B cell (primary cell): Measurements from ENCODE around the gene GYPC. TPM values are rescaled to one million over a fixed set of nuclear protein-coding genes. Genes with fewer than 3 reads are reported as not detected.

Experiments used
- ATAC-seq: fragments of 200-7000 bp; cut with Tn5 transposase; one replicate; pipeline ENCODE4 v1.10.0; 2021; ENCODE audit warnings: low read depth, mild to moderate bottlenecking, moderate number of reproducible peaks, moderate library complexity
- CTCF ChIA-PET: fragments of 350-600 bp; sonication (Branson Sonifier 250); formaldehyde crosslinking; loops from one replicate; lab custom pipeline; 2021; ENCODE audit warnings: antibody characterized with exemption, inconsistent platforms; lab: Charles Lee
- POLR2A ChIA-PET: fragments of 350-600 bp; sonication (Branson Sonifier 250); formaldehyde crosslinking; loops from one replicate; lab custom pipeline; 2021; ENCODE audit warnings: antibody characterized with exemption; lab: Charles Lee
- DNase-seq: peaks from one replicate; pipeline ENCODE4 v3.0.0; 2013
- H2AFZ ChIP-seq: 2 replicates; pipeline ENCODE4 v1.6.1; 2012; ENCODE audit warnings: mild to moderate bottlenecking, low read depth, low read length; ENCODE audit not compliant: insufficient read depth, poor library complexity, severe bottlenecking
- H3K27ac ChIP-seq, 2 donors: 1 replicate in 1 of 2; 2 replicates in 1 of 2; pipeline ENCODE4 v1.5.1; 2012 to 2013; ENCODE audit warnings: low read length in 2 of 2, mild to moderate bottlenecking in 2 of 2, moderate library complexity in 1 of 2
- H3K27me3 ChIP-seq, 4 experiments: fragments of 200-600 bp in 1 of 4; sonication (generic) in 1 of 4; replicated peaks in 1 of 4; 1 replicate in 2 of 4; 2 replicates in 2 of 4; pipeline versions ENCODE4 v1.6.1 to v1.7.0; 2013 to 2016; ENCODE audit warnings: low read length in 3 of 4, mild to moderate bottlenecking in 2 of 4, mixed read lengths in 1 of 4, moderate library complexity in 1 of 4; ENCODE audit not compliant: insufficient read depth in 4 of 4, control insufficient read depth in 3 of 4; ENCODE audit errors: control extremely low read depth in 1 of 4
- H3K36me3 ChIP-seq, 2 experiments: replicated peaks in 1 of 2; 1 replicate in 1 of 2; 2 replicates in 1 of 2; pipeline versions ENCODE4 v1.6.1 to v1.7.1; 2013; ENCODE audit warnings: low read length in 1 of 2; ENCODE audit not compliant: insufficient read depth in 2 of 2, control insufficient read depth in 1 of 2; ENCODE audit errors: control extremely low read depth in 1 of 2, extremely low read depth in 1 of 2
- H3K4me1 ChIP-seq, 2 donors: fragments of 200-600 bp in 1 of 2; sonication (generic) in 1 of 2; 1 replicate in 1 of 2; 2 replicates in 1 of 2; pipeline versions ENCODE4 v1.5.1 to v1.6.1; 2013 to 2017; ENCODE audit warnings: low read length in 2 of 2; ENCODE audit not compliant: control insufficient read depth in 2 of 2, insufficient read depth in 2 of 2
- H3K4me2 ChIP-seq: replicated peaks from 2 replicates; pipeline ENCODE3; 2012; ENCODE audit warnings: mild to moderate bottlenecking, low read depth, low read length; ENCODE audit not compliant: poor library complexity, severe bottlenecking
- H3K4me3 ChIP-seq, 5 experiments: fragments of 200-600 bp in 1 of 5; sonication (generic) in 1 of 5; 1 replicate in 3 of 5; 2 replicates in 2 of 5; pipeline versions ENCODE4 v1.5.1 to v1.7.0; 2011 to 2016; ENCODE audit warnings: low read length in 4 of 5, mild to moderate bottlenecking in 4 of 5, low read depth in 2 of 5, control low read depth in 1 of 5, moderate library complexity in 1 of 5; ENCODE audit not compliant: insufficient read depth in 1 of 5; ENCODE audit errors: control extremely low read depth in 1 of 5, extremely low read depth in 1 of 5
- H3K79me2 ChIP-seq: fragments of 200-600 bp; sonication (generic); one replicate; pipeline ENCODE4 v1.6.0; 2016; ENCODE audit warnings: low read length; ENCODE audit not compliant: control insufficient read depth, insufficient read depth
- H3K9ac ChIP-seq: fragments of 200-600 bp; sonication (generic); 2 replicates; pipeline ENCODE4 v1.6.1; 2017; ENCODE audit warnings: mild to moderate bottlenecking, low read length, moderate library complexity
- H3K9me3 ChIP-seq, 3 donors: one replicate each; pipeline versions ENCODE4 v1.6.1 to v1.7.1; 2013; ENCODE audit warnings: low read length in 2 of 3; ENCODE audit not compliant: control insufficient read depth in 2 of 3, insufficient read depth in 1 of 3; ENCODE audit errors: control extremely low read depth in 1 of 3
- H4K20me1 ChIP-seq: 2 replicates; pipeline ENCODE4 v1.6.0; 2012; ENCODE audit warnings: mild to moderate bottlenecking, low read length; ENCODE audit not compliant: insufficient read depth, control insufficient read depth, poor library complexity, severe bottlenecking
- H3K27ac Mint-ChIP-seq: one replicate; pipeline ENCODE4 v1.8.0; 2021; ENCODE audit warnings: mixed read lengths
- H3K27me3 Mint-ChIP-seq: one replicate; pipeline ENCODE4 v1.8.0; 2021; ENCODE audit warnings: mixed read lengths
- H3K4me1 Mint-ChIP-seq: one replicate; pipeline ENCODE4 v1.8.0; 2021; ENCODE audit warnings: mixed read lengths
- H3K4me3 Mint-ChIP-seq: one replicate; pipeline ENCODE4 v1.8.0; 2021; ENCODE audit warnings: mixed read lengths
- H3K9me3 Mint-ChIP-seq: one replicate; pipeline ENCODE4 v1.8.0; 2022; ENCODE audit warnings: mixed read lengths; ENCODE audit not compliant: insufficient read depth
- EZH2 ChIP-seq: IDR thresholded peaks from 2 replicates; pipeline ENCODE4 v1.6.1; 2012; ENCODE audit warnings: borderline replicate concordance, low read depth, mild to moderate bottlenecking, moderate library complexity, low read length; ENCODE audit not compliant: insufficient read depth, poor library complexity, severe bottlenecking
- WGBS: methylation state at CpG from one replicate; pipeline ENCODE4 v1.1.5; 2013; ENCODE audit warnings: missing lambda C conversion rate; ENCODE audit not compliant: insufficient coverage; 5-methylcytosine and 5-hydroxymethylcytosine counted together
- intact Hi-C: fragments of 100-400 bp; cut with micrococcal nuclease; formaldehyde crosslinking; loops from one replicate; pipeline ENCODE4 v1.10.0; 2022
- polyA plus RNA-seq: library from polyadenylated mRNA; depleted of rRNA; stranded (reverse); fragments of >200 nt; gene quantifications from 2 replicates; pipeline ENCODE4 v1.2.3, GENCODE V29; 2012
- total RNA-seq, 2 donors: library from RNA; stranded (reverse); fragments of 120-200 nt in 1 of 2; gene quantifications; 1 replicate in 1 of 2; 2 replicates in 1 of 2; pipeline versions ENCODE4 v1.2.3 to v1.2.4, GENCODE V29; 2013 to 2022
- TF ChIP-seq, protein P1 (sequence below): fragments of 200-600 bp; IDR thresholded peaks from one replicate; pipeline ENCODE4 v1.8.0; 2022; ENCODE audit warnings: antibody characterized with exemption, mild to moderate bottlenecking

GYPC gene
- total and polyA plus RNA-seq, 2 donors (not counting 1 experiment from before 2014, with no cell fraction given): 48.8 to 111 TPM

GRCh38 chr2:126658905-126659561 is 3.1 kb downstream of the GYPC start:
- intact Hi-C loops: loop anchor here (10.0 kb wide), 1 partner anchor 116 kb away; no protein-coding TSS in a partner anchor
- ChIA-PET CTCF (no interaction called here), POLR2A (interaction anchor here (0.8 kb wide), 1 partner anchor 51 kb away, joined by 4 read pairs; no protein-coding TSS in a partner anchor)
- peak overlapping the region; percentile 56 for H3K9ac ChIP-seq
- H3K27me3 ChIP-seq: no peaks in the 10 kb centered on the region
- no peaks in the 10 kb centered on the region for H3K27me3 Mint-ChIP-seq
- H3K9me3 Mint-ChIP-seq: no peaks in the 10 kb centered on the region
- DNase-seq (peak; percentile 67), ATAC-seq (peak; percentile 28)
- no peaks in the 10 kb centered on the region for H4K20me1 ChIP-seq
- H3K4me1 ChIP-seq: peaks cover 60 to 68% of the 10 kb centered on the region in 2 donors
- peak overlapping the region; percentile 93 for H3K27ac Mint-ChIP-seq
- peaks cover 75% of the 10 kb centered on the region for H3K4me1 Mint-ChIP-seq
- peak overlapping the region in 4 of 5 experiments; percentile 17 to 54 (median 32) for H3K4me3 ChIP-seq
- TF ChIP-seq, protein P1, sequence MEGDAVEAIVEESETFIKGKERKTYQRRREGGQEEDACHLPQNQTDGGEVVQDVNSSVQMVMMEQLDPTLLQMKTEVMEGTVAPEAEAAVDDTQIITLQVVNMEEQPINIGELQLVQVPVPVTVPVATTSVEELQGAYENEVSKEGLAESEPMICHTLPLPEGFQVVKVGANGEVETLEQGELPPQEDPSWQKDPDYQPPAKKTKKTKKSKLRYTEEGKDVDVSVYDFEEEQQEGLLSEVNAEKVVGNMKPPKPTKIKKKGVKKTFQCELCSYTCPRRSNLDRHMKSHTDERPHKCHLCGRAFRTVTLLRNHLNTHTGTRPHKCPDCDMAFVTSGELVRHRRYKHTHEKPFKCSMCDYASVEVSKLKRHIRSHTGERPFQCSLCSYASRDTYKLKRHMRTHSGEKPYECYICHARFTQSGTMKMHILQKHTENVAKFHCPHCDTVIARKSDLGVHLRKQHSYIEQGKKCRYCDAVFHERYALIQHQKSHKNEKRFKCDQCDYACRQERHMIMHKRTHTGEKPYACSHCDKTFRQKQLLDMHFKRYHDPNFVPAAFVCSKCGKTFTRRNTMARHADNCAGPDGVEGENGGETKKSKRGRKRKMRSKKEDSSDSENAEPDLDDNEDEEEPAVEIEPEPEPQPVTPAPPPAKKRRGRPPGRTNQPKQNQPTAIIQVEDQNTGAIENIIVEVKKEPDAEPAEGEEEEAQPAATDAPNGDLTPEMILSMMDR: no peak
- no peak for TF ChIP-seq EZH2
- H3K79me2 ChIP-seq: peaks cover 74% of the 10 kb centered on the region
- H2AFZ ChIP-seq: peak overlapping the region; percentile 48
- H3K4me2 ChIP-seq: peak overlapping the region; percentile 74
- peaks cover 0 to 9% of the 10 kb centered on the region in 2 experiments for H3K36me3 ChIP-seq
- peak overlapping the region; percentile 80 to 81 for H3K27ac ChIP-seq
- 10% methylated on average over 5 of the region's 10 CpGs for WGBS
- peak overlapping the region; percentile 84 for H3K4me3 Mint-ChIP-seq
- no peaks in the 10 kb centered on the region for H3K9me3 ChIP-seq
